Smooth muscle cell of the brain vasculature (primary cell): Measurements from ENCODE around the gene POTEI.
"Not testable (repeated sequence)": the region's sequence is repeated elsewhere in the genome, so short reads cannot be mapped to it uniquely, and the experiment has no call there.

Experiments
- DNase-seq: peaks from one replicate; pipeline ENCODE4 v3.0.0-alpha.2; 2012; ENCODE audit warnings: low read depth, low spot score

POTEI gene

DNA sequence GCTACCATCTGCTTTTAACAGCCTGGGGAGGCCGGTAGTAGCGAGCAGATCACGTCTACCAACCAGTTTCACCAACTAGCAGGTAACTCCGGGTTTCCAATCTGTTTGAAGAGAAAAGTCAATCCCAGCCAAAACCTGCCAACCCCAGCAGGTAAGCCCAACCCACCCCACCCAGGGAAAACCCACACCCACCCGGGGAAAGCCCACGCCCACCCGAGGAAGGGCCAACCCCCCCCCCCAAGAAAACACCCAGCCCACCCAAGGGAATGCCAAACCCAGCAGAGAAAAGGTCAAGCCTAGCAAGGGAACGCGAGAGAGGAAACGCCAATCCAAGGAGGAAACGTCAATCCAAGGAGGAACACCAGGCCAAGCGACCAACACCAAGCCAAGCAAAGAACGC, at the start of gene POTEI:
Gene POTEI (minus strand): TSS at position 101 of the 400 bp plus-strand sequence. CDS start 93 bp downstream, at position 8.
- not testable (repeated sequence) for DNase-seq

DNA sequence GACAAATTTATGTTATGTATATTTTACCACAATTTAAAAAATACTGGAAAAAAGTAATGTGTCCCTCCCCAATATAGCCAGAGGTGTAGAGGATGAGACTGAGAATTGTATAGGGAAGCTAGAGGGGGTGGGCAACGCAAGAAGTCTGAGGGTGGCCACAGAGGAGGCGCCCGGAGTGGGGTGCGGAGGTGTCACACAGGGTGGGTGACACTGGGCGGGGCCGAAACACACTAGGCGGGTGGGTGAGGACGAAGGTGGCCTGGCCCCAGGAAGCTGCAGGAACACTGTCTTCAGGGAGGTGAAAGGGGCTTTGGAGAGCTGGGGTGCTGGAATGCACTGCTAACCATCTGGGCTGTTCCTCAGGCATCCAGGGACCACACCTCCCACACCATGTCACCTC, 47.3 kb upstream of the POTEI start:
- not testable (repeated sequence) for DNase-seq

DNA sequence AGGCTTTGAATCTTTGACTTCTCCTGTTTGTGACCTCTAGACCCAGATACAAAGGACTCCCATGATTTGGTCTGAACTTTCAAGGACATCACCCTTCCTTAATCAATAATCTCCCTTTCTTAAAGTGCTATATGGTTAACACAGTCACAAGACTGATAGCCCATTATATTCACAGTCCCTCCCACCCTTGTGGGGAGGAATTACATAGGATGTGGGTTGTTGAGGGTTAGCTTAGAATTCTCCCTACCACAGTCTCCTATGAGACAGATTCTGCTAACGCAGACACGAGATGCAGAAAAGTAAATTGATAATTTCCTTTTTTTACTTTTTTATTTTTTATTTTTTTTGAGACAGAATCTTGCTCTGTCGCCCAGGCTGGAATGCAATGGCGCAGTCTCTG, 45.0 kb upstream of the POTEI start:
- not testable (repeated sequence) for DNase-seq

DNA sequence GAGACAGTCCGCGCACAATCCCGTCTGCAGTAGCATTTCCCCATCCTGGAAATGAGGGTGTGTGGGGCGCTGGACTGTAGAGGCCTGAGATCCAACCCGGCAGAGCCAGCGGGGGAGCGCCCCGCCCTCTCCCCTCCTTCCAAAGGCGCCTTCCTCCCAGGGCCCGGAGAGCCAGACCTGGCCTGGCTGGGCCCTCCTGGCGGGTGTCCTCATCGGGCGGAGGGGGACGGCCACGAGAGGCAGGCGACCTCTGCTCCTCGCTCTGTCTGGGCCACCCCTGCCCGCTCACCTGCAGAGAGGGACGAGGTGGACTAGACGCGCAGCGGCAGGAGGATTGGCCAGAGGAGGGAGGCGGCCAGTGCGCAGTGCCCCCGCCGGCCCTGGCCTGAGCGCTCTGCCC, 40.3 kb upstream of the POTEI start:
- DNase-seq = not testable (repeated sequence)

DNA sequence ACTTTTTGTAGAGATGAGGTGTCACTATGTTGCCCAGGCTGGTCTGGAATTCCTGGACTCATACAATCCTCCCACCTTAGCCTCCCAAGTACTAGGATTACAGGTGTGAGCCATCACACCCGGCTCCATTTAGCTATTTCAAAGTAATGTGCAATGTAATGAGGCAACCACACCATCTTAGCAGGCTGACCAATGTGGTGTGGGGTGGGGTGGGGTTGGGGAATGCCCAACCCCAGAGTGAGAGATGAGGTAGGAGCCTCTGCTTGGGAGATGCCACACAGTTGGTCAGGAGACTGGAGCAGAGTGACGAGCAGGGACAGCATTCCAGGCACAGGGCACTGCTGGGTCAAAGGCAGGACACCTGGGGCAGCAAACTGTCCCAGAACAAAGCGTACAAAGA, 39.3 kb upstream of the POTEI start:
- DNase-seq = not testable (repeated sequence)

DNA sequence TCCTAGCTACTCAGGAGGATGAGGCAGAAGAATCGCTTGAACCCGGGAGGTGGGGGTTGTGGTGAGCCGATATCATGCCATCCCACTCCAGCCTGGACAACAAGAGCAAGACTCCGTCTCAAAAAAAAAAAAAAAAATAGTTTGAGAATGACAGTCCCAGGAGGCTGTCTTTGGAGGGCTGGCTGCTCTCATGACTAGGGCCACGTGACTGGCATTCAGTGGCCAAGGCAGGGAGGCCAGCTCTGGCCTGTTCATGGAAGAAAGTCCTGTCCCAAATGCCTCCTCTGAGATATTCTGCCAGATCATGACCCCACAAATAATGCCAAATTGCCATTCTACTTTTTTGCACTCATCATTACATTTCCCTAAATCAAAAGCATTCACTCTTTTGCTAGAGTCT, 35.9 kb upstream of the POTEI start:
- not testable (repeated sequence) for DNase-seq

DNA sequence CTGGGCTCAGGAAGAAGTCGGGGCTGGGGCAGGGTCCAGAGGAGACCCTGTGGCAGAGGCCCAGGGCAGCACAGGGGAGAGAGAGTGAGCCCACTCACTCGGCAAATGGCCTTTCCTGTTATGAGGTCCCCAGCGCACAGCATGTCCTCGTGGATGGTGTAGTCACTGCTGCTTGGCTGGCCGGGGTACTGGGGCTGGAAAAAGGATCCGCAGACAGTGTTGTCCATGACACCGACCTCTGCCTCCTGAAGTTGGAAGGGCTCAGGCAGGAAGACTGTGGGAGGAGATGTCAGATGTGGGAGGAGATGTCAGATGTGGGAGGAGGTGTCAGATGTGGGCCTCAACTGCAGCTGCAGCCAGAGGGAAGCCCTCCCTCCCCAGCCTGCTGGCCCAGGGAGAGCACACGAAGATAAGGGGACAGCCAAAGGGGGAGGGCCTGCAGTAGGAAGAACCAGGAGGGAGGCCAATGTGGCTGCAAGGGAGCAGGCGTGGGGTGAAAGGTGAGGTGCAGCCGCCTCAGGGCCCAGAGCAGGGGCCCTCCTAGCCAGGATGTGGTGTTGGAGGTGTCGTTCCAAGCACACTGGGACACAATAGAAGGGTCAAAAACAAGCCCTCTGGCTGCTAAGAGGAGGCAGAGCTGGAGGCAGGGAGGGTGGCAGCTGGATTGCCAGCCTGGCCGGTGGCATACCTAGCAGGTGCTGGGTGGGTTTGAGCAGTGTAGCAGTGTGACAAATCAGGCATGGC, 34.8 kb upstream of the POTEI start:
- not testable (repeated sequence) for DNase-seq

DNA sequence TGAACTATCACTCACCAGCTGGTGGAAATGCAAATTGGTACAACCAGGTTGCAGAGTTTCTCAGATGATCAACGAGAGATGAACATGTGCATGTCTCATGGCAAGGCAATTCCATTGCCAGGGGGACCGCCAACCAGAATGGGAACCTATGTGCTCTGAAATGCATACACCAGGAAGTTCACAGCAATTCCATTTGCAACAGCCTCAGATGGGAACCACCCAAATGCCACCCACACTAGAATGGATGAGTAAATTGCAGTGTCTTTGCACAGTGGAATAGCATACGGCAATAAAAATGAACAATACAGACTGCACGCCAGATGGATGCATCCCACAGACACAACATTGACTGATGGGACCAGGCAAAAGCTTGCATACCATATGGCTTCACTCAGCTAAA, 33.7 kb upstream of the POTEI start:
- not testable (repeated sequence) for DNase-seq

DNA sequence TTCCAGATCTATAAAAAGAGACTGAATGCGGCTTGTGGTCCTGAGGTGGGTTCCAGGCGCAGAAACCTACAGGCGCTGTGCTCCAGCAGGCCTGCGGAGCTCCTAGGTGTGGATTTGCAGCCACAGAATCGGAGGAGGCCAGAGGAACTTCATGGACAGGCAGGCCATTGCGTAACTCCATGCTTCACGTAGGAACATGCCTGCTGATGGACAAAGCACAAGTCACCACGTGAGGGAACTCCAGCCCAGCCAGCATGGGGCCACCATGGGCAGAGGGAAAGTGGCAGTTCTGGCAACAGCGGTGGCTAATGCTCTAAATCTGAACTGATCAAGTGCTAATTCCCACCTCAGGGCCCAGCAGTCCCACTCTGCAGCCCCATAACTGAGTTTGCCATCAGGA, 29.1 kb upstream of the POTEI start:
- not testable (repeated sequence) for DNase-seq

DNA sequence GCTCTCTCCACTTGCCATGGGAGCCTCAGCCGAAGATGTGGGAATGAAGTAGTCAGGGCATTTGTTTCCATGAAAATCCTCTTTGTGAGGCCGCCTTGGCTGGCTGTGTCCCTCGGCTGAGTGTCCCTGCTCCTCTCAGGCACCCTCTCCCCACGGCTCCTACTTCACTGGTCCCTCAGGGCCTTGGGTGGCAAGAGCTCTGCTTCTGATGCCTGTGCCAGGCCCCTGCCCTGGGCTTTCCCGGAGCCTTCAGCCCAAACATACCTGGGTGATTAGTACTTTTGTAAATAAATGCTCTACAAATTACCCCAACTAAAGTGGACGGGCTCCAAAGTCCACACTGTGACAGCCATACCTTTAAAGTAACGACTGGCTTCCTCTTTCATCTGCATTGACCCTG, 27.5 kb upstream of the POTEI start:
- not testable (repeated sequence) for DNase-seq

DNA sequence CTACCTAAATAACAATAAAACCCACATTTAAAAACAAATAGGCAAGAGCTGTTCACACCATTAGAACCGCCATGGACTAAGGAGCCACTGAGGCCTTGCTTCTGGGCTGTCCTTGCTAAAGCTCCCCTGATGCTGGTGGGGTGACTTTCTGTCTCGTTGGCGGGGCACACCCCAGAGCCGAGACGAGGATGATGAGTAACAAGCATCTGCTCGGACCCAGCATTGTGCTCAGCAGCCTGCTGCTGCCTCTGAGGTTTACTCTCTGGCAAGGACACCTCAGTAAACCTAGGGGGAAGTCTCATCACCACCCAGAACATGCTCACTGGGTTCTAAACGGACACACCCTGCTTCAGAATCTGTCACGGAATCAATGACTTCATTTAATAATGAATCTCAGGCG, 22.5 kb upstream of the POTEI start:
- not testable (repeated sequence) for DNase-seq

DNA sequence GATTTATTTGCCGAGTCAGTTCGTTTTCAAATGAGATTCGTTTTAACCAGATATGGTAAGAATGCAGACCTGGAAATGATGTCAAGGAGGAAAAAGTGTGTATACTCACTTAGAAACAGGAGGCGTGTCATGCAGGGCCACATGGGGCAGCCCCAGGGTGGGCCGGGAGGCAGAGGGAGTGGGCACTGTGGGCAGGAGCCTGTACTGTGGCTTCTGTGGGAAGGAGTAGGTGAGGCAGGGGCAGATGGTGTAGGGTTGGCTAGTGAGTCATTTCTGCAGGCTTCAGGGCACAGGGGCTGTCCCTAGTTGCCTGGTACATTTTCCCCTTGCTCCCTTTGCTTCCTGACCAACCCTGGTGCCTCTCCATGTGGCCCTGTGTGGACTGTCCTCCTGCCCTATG, 22.1 kb upstream of the POTEI start:
- not testable (repeated sequence) for DNase-seq

DNA sequence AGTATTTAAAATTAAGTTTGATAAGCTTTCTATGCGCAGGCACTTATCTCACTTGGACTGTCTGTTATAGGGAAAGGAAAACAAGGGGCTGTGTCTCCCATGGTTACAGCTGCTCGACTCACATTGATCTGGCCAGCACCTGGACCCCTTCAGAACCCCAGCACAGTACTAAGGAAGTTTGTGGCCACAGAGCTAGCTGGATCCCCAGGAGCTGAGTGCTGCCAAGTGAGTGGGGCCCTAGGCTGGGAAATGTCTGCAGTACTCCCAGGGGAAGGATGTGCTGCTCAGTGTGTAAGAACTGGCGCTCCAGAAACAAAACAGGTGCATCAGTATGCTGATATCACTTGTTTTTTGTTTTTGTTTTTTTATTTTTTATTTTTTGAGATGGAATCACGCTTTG, 21.1 kb upstream of the POTEI start:
- DNase-seq = not testable (repeated sequence)

DNA sequence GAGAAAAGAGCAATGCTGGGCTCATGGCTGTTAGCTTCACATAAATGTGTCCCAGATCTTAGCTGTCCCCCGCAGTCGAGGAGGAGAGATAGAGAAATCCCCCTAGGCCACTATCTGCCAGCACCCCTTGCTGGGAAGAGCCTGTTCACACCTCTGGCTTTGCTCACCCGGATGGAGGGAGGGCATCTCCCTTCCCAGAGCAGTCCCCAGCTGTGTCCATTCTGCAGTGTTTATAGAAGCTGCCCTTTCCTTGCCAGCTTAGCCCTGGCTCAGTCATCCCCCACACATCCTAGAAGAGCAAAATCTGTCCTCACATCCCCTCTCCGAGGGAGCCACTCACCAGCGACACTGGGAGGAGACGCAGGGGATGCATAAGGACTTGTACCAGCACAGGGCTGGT, 20.4 kb upstream of the POTEI start:
- not testable (repeated sequence) for DNase-seq

DNA sequence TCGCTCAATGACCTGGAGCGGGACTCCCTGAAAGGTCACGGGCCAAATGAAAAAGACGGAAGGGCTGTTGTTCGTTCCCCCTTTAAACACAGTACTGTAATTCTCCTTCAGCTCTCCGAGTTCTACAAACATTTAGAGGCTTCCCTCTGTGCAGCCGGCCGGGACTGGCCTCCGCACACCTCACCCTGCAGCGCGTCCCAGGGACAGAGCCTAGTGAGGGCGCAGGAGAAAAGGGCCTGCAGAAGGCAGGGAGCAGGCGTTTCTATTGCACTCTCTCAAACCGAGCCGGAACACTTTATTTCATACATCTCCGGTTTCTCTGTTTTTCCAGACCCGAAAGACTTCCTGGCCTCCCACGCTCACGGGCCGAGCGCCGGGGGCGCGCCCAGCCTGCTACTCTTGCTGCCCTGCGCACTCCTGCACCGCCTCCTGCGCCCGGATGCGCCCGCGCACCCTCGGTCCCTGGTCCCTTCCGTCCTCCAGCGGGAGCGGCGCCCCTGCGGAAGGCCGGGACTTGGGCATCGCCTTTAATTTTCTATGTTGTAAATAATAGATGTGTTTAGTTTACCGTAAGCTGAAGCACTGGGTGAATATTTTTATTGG, 18.3 kb upstream of the POTEI start:
- DNase-seq = not testable (repeated sequence)

DNA sequence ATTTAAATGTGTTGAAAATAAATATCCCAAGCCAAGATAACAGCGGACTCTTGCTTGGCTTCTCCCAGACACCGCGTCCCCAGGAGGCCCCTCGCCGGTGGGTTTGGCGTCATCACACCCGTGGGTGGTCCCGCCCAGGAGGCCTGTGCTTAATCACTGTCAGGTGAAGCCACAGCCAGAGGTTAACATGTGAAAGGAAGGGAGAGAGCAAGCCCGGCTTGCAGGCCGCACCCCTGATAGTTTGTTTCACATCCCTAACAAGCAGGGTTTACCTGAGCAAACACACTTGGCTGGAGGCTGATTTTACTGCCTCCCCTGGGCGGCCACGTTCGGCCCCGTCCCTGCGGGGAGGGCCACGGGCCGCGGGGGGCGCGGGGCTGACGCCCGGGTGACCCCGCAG, 13.3 kb upstream of the POTEI start:
- DNase-seq = not testable (repeated sequence)

DNA sequence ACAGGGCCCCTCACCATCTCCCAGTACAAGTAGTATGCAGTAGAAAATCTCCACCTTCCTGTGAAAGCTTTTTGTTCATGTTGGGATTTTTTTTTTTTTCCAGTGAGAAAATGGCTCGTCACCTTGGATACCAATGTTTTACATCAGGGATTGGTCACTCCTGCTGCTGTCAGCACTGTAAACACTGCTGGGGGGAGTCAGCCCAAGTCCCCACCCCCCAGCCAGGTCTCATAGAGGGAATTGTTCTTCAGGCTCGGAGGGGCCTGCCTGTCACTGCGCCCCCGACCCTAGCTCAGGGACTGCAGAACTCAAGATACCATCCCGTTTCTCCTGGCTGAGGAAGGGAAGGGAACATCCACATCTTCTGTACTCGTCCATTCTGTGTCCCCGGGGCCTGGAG, 11.9 kb upstream of the POTEI start, which contains the start of gene CFC1B:
Gene CFC1B (plus strand): TSS at position 231 of the 400 bp plus-strand sequence. CDS start 263 bp downstream, outside the sequence.
- not testable (repeated sequence) for DNase-seq

DNA sequence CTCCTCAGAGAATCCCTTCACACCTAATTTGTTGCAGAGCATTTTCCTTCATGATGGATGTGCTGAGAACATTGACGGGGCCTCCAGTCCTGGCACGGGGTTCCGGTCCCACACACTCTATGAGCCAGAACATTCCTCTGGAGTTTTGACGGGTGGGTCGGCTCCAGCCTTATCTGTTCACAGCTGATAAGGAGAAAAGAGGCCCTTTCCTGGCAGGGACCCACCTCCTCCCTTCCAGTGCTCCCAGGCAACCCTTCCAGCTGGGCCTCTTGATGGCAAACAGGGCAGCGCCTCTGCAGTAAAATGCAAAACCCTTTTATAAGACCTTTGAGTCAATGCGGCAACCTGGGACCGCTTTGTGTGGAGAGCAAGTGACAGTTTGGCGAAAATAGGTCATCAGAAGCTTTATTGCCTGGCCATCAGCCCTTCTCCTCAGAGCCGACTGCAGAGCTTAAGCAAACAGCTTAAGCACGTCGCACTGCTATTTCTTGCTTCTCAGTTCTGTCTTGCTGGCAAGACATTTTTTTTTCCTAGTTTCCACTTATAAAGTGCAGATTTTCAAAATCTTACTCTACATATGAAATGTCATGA, 9.5 kb upstream of the POTEI start:
- not testable (repeated sequence) for DNase-seq

DNA sequence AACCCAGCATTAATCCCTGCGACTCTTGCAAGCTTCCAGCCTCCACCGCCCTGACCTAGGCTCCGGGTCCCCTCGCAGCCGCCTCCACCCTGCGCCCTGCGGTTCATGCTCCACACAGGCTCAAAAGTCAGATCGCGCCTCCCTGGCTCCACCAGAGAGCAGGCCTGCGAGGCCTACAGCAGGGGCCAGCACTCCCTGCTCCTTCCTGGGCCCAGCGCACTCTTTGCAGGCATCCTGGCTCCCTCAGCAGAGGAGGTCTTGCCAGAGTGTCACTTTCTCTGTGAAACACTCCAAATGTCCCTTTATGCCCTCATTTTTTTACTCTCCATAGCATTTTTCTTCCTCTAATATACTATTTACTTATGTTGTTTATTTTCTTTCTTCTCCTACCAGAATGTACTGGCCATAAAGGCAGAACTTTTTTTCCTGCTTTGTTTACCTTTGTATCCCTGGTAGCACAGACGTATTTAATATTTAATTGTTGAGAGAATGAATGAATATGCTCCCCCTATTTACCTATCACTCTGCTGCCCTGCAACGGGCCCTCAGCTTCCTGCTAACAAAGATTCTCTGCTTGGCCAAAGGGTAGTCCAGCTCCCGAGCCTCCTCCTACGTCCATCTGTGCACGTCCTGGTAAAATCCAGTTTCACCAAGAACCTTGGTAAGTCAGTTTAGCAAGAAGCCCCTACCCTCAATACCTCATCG, 2.8 kb upstream of the POTEI start:
- not testable (repeated sequence) for DNase-seq

DNA sequence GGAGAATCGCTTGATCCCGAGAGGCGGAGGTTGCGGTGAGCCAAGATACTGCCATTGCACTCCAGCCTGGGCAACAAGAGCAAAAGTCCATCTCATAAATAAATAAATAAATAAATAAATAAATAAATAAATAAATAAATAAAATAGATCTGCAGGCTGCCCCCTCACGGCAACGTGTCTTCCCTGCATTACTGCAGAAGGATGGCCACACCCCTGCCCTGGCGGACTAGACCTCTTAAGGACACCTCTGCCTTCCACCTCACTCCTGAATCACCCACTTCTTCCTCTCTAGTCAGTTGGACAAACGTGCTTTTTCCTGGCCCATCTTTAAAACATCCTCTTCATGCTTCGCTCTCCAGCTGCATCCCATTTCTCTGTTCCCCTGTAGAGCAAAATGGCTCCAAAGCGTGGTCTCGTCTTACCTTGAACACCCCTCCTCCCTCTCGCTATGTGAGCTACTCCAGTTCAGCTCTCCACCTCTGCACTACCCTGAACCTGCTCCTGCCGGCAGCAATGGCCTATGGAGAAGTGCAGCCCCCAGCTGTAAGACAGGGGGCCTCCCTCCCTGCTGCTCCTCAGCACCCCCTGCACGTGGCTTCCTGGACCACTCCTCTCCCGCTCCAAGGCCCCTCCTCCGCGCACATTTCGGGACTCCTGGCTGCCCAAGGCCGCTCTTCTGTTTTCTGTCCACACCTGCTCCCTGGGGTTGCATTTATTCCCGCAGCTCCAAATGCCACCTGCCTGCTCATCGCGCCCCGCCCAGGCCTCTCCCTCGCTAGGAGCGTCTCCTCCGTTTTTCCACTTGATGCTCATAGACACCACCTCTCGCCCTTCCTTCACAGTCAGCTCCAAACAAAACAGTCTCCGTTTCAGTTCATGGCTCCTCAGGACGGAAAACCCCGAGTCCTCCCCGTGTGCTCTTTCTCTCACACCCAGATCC, 1.9 kb upstream of the POTEI start:
- DNase-seq = not testable (repeated sequence)

DNA sequence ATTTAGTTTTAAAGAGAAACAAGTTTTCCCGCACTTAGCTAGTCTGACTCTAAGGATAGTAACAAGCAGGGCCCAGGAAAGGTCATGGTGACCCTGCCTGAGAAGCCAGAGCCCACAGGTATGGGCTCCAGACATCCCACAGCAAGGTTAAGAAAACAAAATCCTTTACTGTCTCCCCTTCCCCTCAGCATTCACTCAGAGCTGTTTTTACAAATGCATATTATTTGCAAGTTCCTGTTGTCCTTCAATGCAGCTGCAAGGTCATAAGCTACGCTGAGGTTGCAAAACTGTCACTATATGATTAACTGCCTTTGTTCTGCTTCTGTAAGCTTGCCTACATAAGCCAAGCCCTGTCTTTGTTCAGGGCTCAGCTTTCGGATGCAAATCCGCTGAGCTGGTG, 18.1 kb downstream of the POTEI start:
- DNase-seq = not testable (repeated sequence)
